ENCODE results near the gene ALG14. TPM values are rescaled to one million over a fixed set of nuclear protein-coding genes. Genes with fewer than 3 reads are reported as not detected.

ALG14 gene
- total RNA-seq, 1 donor from 2014 or later, result 1.9 TPM

DNA sequence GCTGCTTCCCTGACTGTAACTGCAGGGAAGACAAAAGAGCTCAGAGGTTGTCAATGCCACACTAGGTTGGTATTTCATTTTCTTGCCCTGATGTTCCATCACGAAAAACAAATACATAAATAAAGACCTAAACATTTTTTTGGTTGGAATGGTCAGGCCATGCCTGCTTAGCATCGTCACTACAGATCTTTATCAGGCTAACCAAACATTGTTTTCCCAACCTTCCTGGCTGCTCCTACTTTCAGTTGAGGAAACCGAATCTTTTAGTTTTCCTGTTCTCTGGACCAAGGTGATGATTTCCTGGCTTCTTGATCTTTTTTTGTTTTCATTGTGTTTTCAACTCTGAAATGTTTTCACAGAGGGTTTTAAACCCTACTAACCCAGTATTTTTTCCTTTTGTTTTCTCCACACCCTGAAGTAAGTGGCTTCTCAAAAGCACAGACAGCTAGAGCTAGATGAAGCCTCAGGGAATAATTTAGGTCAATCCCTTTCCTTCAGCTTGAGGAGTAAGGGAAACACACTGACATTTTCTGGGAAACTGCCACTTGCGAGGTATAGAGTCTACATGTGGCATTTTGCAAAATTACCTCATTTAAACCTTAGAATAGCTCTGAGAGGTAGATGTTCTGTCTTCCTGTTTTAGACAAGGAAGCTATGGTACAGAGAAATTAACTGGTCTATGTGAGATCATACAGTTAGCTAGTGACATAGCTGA, 78.7 kb downstream of the ALG14 start:
- Mint-ChIP-seq H3K36me3 (ENCODE audit: low read depth) (no peaks in the 10 kb centered on the region), H3K27ac (no peak overlapping the region), H3K9me3 (no peaks in the 10 kb centered on the region), H3K4me1 (ENCODE audit: low read depth) (no peaks in the 10 kb centered on the region), H3K27me3 (ENCODE audit: insufficient read depth) (peaks cover 2% of the 10 kb centered on the region), H3K4me3 (no peak overlapping the region)
- no peak for DNase-seq (ENCODE audit: low spot score)
- intact Hi-C loops (cut with micrococcal nuclease), result no loop called here

DNA sequence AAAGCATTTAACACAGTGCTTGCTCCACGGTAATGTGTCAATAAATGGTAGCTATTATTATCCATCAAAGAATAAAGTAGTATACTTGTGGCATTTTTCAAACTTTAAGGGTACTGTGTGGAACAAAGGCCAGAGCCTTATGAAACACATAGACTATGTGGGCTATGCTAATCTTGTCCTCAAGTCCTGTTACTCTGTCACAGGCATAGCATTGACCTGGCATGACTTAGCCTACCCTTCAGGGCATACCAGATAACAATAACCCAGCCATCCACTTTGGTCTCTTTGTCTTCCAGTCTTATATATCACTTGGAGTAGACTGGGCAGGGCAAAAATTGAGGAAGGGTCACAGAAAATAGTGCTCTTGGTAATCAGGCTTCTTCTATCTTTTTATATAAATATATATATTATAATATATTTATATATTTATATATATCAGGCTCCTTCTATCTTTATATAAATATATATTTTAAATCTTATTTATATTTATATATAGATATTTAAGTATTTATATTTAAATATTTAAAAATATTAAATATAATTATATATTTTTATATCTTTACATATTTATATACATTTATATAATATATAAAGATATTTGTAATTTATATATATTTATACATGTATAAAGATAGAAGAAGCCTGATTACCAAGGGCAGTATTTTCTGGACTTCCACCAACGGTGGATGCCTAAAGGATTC, 79.7 kb downstream of the ALG14 start:
- Mint-ChIP-seq H3K9me3 (no peaks in the 10 kb centered on the region), H3K27me3 (ENCODE audit: insufficient read depth) (peaks cover 2% of the 10 kb centered on the region), H3K4me1 (ENCODE audit: low read depth) (peaks cover 5% of the 10 kb centered on the region), H3K27ac (no peak overlapping the region), H3K36me3 (ENCODE audit: low read depth) (no peaks in the 10 kb centered on the region), H3K4me3 (no peak overlapping the region)
- intact Hi-C loops (cut with micrococcal nuclease), result no loop called here
- DNase-seq (ENCODE audit: low spot score), result no peak

DNA sequence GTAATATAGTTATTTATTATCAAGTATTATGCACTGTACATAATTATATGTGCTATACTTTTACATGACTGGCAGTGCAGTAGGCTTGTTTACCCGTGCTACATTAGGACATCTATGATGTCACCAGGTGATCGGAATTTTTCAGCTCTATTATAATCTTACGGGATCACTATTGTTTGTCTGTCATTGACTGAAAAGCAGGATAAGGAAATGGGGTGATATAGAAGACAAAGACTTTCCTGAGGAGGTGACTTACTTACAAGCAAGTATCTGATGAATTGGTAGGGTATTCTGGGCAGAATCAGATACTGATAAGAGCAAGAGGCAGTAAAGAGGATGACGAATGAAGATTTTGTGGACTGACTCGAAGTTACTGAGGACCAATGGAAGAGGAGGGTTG, 80.6 kb downstream of the ALG14 start:
- DNase-seq (ENCODE audit: low spot score), result no peak
- Mint-ChIP-seq H3K36me3 (ENCODE audit: low read depth) (no peaks in the 10 kb centered on the region), H3K4me1 (ENCODE audit: low read depth) (peaks cover 8% of the 10 kb centered on the region)

DNA sequence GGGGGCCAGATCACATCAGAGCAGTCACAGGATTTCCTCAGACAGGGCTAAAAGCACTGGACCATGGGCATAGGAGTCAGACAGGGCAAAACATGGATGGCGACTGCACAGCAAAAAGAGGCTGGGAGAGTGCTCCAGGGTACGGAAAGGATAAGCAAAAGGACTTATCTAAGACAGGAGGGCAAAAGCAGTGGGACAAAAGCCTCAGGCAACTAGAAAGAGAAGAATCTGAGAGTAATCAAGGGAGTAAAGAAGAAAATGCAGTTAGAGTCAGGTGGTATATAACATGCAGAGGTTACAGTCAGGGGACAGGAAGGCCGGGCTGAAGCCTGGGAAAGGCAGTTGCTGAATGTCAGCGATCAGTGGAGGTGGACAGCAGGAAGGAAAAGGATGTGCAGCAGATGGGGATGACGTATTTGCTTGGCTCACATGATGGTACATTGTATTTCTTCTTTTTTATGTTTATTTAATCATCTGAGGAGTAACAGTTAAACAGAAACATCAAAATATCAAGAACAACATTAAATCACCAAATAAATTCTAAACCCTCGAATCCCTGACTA, 82.8 kb downstream of the ALG14 start:
- Mint-ChIP-seq H3K9me3 (no peaks in the 10 kb centered on the region), H3K27ac (no peak overlapping the region), H3K27me3 (ENCODE audit: insufficient read depth) (peaks cover 2% of the 10 kb centered on the region), H3K4me1 (ENCODE audit: low read depth) (peaks cover 8% of the 10 kb centered on the region), H3K4me3 (no peak overlapping the region), H3K36me3 (ENCODE audit: low read depth) (no peaks in the 10 kb centered on the region)
- intact Hi-C loops (cut with micrococcal nuclease), result no loop called here
- no peak for DNase-seq (ENCODE audit: low spot score)

More for the DNA sequence above, 80.6 kb downstream of the ALG14 start:
- intact Hi-C loops (cut with micrococcal nuclease), result no loop called here
- no peak overlapping the region for H3K27ac Mint-ChIP-seq
- no peak overlapping the region for H3K4me3 Mint-ChIP-seq
- H3K27me3 Mint-ChIP-seq (ENCODE audit: insufficient read depth), result peaks cover 2% of the 10 kb centered on the region
- H3K9me3 Mint-ChIP-seq, result no peaks in the 10 kb centered on the region

DNA sequence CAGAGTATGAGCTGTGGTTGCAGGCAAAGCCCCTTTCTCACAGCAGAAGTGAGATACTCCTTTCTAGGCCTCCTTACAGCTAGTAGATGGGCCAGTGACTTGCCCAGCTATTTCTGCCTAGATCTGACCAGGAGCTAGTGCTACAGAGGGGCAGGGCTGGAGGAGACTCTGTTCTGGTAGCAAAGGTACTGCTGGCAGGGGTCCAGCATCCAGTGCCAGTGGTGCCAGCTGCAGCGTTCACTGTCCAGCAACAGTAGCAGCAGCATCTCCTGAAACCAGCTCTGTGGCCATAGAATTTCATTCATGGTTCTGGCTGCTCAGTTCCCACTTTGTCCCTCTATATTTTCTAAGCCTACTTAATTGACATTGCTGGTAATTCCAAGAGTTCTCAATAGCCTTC, 83.4 kb downstream of the ALG14 start:
- H3K27ac Mint-ChIP-seq, result no peak overlapping the region
- H3K27me3 Mint-ChIP-seq (ENCODE audit: insufficient read depth), result peaks cover 2% of the 10 kb centered on the region
- no peaks in the 10 kb centered on the region for H3K9me3 Mint-ChIP-seq
- peaks cover 8% of the 10 kb centered on the region for H3K4me1 Mint-ChIP-seq (ENCODE audit: low read depth)
- no peak overlapping the region for H3K4me3 Mint-ChIP-seq
- no peak for DNase-seq (ENCODE audit: low spot score)
- no peaks in the 10 kb centered on the region for H3K36me3 Mint-ChIP-seq (ENCODE audit: low read depth)
- intact Hi-C loops (cut with micrococcal nuclease), result no loop called here

DNA sequence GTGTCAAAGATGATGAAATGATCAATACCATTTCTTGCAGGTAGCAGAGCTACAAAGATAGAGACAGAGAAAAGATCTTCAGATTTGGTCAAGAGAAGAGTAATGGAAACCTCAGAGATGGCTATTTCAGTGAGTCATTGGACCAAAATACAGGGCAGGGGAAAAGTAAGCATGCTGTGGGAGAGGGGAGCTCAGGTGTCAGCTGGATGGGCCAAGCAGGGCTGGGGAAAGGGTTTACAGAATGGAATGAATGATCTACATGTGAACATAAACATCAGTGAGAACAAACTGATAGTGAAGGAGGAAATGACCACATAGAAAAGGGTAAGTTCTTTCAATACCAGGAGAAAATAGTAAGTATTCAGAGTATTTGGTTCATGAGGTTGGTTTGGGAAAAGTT, 84.4 kb downstream of the ALG14 start:
- H3K36me3 Mint-ChIP-seq (ENCODE audit: low read depth), result no peaks in the 10 kb centered on the region
- DNase-seq (ENCODE audit: low spot score), result no peak
- H3K4me1 Mint-ChIP-seq (ENCODE audit: low read depth), result peaks cover 8% of the 10 kb centered on the region
- intact Hi-C loops (cut with micrococcal nuclease), result no loop called here
- H3K27me3 Mint-ChIP-seq (ENCODE audit: insufficient read depth), result peaks cover 2% of the 10 kb centered on the region
- H3K4me3 Mint-ChIP-seq, result no peak overlapping the region
- no peaks in the 10 kb centered on the region for H3K9me3 Mint-ChIP-seq
- H3K27ac Mint-ChIP-seq, result no peak overlapping the region

DNA sequence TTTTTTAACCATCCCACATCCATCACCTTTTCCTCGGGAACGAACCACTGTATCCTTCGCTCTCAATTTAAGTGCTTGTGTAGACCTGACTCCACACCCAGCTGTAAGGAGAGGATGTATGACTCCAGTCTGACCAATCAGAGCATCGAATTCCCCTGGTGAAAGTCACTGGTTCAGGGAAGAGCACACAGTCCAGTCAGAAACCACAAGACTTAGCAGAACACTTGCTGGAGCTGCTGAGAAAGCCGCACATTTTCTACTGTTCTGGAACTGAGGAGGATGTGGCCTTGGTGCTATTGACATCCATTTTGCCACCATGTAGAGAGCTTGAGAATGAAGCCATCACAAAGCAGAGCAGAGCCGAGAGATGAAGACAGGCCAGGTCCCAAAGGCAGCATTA, 86.0 kb downstream of the ALG14 start:
- intact Hi-C loops (cut with micrococcal nuclease), result no loop called here
- H3K4me1 Mint-ChIP-seq (ENCODE audit: low read depth), result peaks cover 8% of the 10 kb centered on the region
- H3K4me3 Mint-ChIP-seq, result no peak overlapping the region
- H3K36me3 Mint-ChIP-seq (ENCODE audit: low read depth), result no peaks in the 10 kb centered on the region
- H3K27ac Mint-ChIP-seq, result no peak overlapping the region
- no peaks in the 10 kb centered on the region for H3K27me3 Mint-ChIP-seq (ENCODE audit: insufficient read depth)
- no peaks in the 10 kb centered on the region for H3K9me3 Mint-ChIP-seq
- no peak for DNase-seq (ENCODE audit: low spot score)

DNA sequence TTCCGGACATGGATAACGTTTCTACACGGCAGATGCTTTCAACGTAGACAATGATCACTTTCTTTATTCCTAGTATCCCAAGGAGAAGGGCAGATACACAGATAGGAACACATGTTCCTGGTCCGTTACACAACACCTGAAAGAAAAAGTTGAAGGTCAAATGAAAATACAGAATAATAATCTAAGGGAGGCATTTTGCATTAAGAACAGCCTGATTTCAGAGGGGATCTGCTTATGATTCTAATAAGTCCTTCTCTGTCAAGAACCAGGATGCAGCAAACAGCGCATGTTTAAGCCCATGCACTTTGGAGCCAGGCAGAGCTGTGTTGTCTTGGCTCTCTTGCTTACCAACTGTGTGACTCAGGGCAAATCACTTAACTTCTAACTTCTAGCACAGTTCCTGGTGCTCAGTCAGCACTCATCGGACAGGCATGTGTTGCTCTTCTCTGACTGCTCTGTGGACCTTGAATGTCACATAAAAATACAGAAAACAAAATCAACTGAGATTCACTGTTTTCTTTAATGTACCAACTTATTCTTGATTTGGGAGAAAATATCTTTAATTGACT, 89.5 kb downstream of the ALG14 start:
- Mint-ChIP-seq H3K9me3 (no peaks in the 10 kb centered on the region), H3K27ac (no peak overlapping the region)
- intact Hi-C loops (cut with micrococcal nuclease), result no loop called here

DNA sequence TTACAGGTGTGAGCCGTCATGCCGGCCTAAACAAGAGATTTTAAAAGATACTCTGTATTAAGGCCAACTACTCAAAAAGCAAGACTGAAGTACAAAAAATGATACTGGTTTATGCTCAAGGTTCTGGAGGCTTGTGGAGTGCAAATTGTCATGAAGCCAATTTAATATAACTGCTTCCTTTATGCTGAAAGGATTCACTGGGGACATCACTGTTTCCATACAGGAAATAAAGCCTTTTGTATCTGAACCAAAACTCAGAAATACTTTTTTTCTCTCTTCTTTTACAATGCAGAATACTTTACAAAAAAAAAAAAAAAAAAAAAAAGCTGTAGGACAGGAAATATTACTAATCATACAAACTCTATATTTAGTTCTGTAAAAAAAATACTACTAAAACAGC, 90.4 kb downstream of the ALG14 start:
- Mint-ChIP-seq H3K4me1 (ENCODE audit: low read depth) (no peaks in the 10 kb centered on the region), H3K27me3 (ENCODE audit: insufficient read depth) (peaks cover 2% of the 10 kb centered on the region), H3K36me3 (ENCODE audit: low read depth) (no peaks in the 10 kb centered on the region), H3K9me3 (no peaks in the 10 kb centered on the region), H3K27ac (no peak overlapping the region), H3K4me3 (no peak overlapping the region)
- DNase-seq (ENCODE audit: low spot score), result no peak
- intact Hi-C loops (cut with micrococcal nuclease), result no loop called here

More for the DNA sequence above, 89.5 kb downstream of the ALG14 start:
- Mint-ChIP-seq H3K36me3 (ENCODE audit: low read depth) (no peaks in the 10 kb centered on the region), H3K27me3 (ENCODE audit: insufficient read depth) (peaks cover 2% of the 10 kb centered on the region), H3K4me3 (no peak overlapping the region), H3K4me1 (ENCODE audit: low read depth) (peaks cover 5% of the 10 kb centered on the region)
- no peak for DNase-seq (ENCODE audit: low spot score)

DNA sequence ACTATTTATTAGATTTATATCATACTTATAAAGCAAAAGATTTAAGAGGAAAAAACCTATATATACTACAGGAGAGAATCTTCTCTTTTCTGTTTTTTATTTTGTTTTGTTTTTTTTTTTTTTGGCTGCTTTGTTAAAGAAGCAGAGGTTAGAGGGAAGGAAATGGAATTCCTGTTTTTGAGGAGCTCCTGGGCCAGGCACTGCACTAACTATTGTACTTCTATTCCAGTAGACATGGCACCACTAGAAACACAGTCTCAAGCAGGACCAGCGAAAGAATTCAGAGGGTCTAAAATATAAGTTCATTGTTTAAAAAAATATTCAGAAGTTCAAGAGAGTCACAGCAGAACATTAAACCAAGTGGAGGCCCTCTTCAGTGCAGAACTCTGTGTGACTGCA, 91.2 kb downstream of the ALG14 start:
- Mint-ChIP-seq H3K27me3 (ENCODE audit: insufficient read depth) (peaks cover 2% of the 10 kb centered on the region), H3K4me1 (ENCODE audit: low read depth) (no peaks in the 10 kb centered on the region), H3K36me3 (ENCODE audit: low read depth) (no peaks in the 10 kb centered on the region), H3K27ac (no peak overlapping the region), H3K9me3 (no peaks in the 10 kb centered on the region), H3K4me3 (no peak overlapping the region)
- intact Hi-C loops (cut with micrococcal nuclease), result no loop called here
- no peak for DNase-seq (ENCODE audit: low spot score)

DNA sequence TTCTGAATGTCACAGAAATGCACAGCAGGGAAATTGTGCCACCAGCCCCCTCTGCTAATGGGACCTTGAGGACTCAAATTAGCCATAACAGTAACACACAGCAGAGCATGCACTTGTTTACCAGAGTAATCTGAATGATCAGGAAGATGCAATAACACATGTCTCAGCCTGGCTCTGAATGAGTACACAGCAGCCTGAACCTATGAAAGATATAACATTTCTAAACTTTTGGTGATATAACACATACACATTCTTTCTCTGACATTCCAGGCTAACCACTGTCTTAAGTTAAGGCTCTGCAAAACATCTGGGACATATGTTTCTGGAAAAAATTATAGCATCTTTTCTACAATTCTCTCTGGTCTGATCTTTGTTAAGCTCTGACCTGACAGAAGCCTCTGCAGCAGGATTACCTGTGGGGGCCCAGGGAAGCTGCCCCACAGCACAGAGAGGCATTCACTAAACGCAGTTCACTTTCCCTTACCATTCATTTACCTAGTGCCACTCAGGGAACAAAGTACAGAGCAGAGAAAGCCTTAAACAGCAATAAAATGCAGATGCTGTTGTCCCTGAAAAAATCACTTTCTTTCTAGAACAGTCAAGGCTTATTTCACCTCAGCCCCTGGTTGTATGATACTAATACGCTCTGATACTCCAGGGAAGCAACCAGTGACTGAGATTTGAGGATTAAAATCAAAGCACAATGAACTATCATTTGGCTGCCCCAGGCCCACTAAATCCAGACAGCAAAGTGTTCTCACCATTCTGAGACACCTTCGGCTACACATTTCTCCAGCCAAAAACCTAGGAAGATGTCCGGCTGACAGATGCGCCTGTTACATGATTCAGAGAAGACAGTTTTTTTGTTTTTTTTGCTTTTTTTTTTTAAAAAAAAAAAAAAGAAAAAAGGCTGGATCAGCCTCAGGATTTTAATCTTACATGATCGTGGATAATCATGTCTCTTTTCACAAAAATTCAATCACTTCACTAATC, 91.9 kb downstream of the ALG14 start:
- intact Hi-C loops (cut with micrococcal nuclease), result no loop called here
- Mint-ChIP-seq H3K4me1 (ENCODE audit: low read depth) (no peaks in the 10 kb centered on the region), H3K27ac (no peak overlapping the region), H3K9me3 (no peaks in the 10 kb centered on the region), H3K36me3 (ENCODE audit: low read depth) (no peaks in the 10 kb centered on the region), H3K27me3 (ENCODE audit: insufficient read depth) (peaks cover 2% of the 10 kb centered on the region), H3K4me3 (no peak overlapping the region)
- DNase-seq (ENCODE audit: low spot score), result no peak
